Fibroblast of mammary gland (primary cell): Measurements from ENCODE around the gene PLA2G4B.

ENCODE experiments used
- DNase-seq: peaks from one replicate; pipeline ENCODE4 v3.0.0-alpha.2; 2010; ENCODE audit warnings: low read depth
- H3K4me3 ChIP-seq: 2 replicates; pipeline ENCODE4 v1.5.1; 2011; ENCODE audit warnings: low read depth, mild to moderate bottlenecking, low read length, moderate library complexity; ENCODE audit not compliant: control insufficient read depth
- TF ChIP-seq, protein P1 (sequence below): conservative IDR thresholded peaks from 2 replicates; pipeline ENCODE4 v1.5.1; 2011; ENCODE audit warnings: low read depth, low read length, inconsistent platforms; ENCODE audit not compliant: control insufficient read depth, insufficient read depth

The PLA2G4B gene

DNA sequence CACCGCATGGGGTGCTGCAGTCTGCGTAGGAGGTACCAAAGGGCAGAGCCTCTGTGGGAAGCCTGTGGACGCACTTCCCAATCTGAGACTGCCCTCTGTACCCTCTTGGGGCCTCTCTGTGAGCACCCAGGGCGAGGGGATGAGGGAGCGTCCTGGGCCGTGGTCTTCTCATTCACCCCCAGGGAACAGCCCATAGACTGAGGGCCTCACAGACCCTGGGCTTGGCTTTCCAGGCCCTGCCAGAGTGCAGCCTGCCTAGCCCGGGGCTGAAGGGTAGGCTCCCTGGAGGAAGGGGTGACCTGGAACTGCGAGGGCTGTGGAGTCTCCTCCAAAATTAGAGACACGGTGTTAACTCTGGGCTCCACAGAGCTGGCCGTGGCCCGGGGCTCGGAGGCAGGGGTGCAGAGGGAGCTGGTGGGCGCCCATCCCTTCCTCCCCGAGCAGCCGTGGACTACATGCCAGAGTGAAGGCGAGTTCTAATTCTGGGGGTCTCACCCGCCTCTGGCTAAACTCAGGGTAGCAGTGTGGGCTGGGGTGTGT lies 55.7 kb downstream of the PLA2G4B start:
- H3K4me3 ChIP-seq: no peak overlapping the region
- TF ChIP-seq, protein P1, sequence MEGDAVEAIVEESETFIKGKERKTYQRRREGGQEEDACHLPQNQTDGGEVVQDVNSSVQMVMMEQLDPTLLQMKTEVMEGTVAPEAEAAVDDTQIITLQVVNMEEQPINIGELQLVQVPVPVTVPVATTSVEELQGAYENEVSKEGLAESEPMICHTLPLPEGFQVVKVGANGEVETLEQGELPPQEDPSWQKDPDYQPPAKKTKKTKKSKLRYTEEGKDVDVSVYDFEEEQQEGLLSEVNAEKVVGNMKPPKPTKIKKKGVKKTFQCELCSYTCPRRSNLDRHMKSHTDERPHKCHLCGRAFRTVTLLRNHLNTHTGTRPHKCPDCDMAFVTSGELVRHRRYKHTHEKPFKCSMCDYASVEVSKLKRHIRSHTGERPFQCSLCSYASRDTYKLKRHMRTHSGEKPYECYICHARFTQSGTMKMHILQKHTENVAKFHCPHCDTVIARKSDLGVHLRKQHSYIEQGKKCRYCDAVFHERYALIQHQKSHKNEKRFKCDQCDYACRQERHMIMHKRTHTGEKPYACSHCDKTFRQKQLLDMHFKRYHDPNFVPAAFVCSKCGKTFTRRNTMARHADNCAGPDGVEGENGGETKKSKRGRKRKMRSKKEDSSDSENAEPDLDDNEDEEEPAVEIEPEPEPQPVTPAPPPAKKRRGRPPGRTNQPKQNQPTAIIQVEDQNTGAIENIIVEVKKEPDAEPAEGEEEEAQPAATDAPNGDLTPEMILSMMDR: no peak
- DNase-seq: no peak

DNA sequence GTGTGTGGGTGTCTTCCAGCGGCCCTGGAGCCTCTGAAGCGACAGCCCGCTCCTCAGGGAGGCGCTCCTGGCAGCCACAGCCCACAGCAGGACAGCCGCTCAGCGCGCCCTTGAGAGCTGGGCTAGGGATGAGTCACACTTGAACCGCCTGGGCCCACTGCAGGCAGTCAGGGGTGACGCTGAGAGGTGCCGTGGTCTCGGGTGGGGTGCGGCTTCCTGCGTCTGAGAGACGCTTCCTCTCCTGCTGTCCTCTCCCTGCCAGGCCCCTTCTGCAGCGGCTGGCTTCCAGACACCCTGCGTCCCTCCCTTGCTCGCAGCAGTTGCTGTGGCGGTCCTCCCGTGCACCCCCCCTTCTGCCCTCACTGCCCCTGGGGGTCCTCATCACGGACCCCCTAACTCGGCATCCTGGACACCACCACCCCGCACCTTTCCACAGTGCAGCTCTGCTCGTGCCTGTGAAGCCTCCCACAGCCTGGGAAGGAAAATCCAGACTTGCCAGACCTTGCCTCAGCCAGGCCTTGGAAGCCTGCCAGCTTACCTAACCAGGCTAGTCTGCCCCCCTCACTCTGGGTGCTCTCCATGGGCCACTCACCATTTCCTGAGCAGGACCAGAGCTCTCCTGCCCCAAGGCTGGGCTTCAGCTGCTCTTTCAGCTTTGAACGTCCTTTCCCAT lies 56.3 kb downstream of the PLA2G4B start:
- TF ChIP-seq, protein P1: peak; percentile 14
- peak overlapping the region; percentile 2 for H3K4me3 ChIP-seq
- DNase-seq: peak; percentile 76

DNA sequence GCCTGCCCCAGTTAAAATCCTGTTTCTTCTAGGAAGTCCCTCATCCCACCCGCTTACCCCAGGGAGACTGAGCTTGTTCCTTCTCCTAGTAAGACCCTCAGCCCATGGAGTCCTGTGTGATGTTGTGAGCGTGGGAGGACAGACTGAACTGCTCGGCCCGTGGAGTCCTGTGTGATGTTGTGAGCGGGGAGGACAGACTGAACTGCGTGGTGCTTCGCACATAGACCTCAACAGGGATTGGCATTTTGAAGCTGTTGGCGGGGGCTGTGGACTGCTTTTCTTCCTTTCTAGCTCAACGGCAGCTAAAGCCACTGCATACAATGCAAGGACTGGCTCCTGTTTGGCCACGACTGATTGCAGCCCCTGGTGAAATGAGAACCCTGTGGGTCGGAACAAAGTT lies 56.8 kb downstream of the PLA2G4B start:
- H3K4me3 ChIP-seq: no peak overlapping the region
- DNase-seq: no peak
- TF ChIP-seq, protein P1: no peak

DNA sequence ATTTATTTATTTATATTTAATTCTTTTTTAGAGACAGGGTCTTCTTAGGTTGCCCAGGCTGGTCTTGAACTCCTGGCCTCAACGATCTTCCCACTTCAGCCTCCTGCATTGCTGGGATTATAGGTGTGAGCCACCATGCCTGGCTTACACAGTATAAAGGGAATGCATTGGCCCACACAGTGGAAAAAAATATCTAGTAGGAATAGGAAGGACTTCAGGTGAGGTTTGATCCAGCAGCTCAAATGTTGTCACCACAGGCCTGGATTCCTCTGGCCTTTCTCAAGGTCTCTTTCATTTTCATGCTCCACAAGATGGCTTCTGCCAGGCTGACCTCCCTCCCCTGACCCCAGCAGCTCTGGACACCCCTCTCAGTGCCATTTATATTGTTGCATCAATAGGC lies 57.3 kb downstream of the PLA2G4B start:
- DNase-seq: no peak
- no peak overlapping the region for H3K4me3 ChIP-seq
- TF ChIP-seq, protein P1: no peak

DNA sequence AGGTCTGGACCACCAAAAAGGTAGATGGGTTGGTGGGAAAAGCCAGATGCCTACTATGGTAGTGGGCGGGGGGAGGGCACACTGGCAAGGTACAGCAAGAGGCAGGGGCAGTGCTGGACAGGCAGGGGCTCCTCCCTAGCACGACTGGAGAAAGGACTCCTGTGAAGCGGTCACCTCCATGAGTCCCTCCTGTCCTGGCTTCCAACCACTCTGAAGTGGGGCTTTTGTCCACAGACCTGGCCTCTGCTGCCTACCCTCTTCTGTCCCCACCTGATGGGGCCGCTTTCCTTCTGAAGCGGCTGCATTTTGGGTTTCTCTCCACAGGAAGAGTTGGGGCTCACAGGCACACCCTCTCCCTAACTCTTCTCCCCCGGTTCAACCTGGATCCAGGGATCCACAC lies 57.9 kb downstream of the PLA2G4B start:
- TF ChIP-seq, protein P1: no peak
- no peak for DNase-seq
- no peak overlapping the region for H3K4me3 ChIP-seq

DNA sequence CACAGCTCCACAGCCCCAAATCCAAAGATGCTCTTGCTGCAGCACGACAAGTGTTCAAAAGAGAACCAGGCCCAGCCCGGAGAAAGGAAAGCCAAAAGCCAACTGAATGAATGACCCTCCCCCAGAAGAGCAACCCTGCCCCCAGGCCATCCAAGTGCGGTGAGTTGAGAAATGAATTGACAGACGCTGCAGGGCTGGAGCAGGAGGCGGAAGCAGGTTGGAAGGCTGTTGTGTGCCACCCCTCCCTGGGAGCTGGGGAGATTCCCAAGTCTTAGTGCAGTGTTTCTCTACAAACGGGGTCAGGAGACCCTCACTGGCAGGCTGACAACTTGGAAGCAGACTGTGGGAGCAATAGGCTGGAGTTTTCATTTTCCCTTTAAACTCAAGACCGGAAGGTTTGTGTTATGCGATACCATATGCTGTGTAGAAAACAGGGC lies 58.7 kb downstream of the PLA2G4B start:
- TF ChIP-seq, protein P1: no peak
- DNase-seq: no peak

More for the DNA sequence above, 58.7 kb downstream of the PLA2G4B start:
- no peak overlapping the region for H3K4me3 ChIP-seq
